ENCODE measurements around the gene PPP1R14D.

DNA sequence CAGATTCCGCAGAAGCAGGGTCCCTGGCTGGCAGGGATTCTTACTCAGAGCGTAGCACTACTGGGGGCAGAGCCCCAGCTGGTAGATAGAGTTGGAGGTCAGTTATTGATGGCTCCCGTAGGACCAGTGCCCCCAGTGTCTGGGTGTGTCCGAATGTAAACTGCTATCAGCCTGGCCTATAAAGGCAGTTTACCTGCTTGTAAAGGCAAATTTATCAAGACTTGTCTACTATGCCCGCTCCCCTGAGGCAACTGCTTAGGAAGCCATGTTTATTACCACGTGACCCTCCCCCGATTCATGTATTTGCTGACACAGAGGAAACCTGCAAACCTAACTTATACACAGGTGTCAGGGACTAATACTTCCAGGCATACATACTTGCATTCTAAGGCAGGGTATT is 607 bp upstream of the PPP1R14D start:
- TF ChIP-seq, protein P1, sequence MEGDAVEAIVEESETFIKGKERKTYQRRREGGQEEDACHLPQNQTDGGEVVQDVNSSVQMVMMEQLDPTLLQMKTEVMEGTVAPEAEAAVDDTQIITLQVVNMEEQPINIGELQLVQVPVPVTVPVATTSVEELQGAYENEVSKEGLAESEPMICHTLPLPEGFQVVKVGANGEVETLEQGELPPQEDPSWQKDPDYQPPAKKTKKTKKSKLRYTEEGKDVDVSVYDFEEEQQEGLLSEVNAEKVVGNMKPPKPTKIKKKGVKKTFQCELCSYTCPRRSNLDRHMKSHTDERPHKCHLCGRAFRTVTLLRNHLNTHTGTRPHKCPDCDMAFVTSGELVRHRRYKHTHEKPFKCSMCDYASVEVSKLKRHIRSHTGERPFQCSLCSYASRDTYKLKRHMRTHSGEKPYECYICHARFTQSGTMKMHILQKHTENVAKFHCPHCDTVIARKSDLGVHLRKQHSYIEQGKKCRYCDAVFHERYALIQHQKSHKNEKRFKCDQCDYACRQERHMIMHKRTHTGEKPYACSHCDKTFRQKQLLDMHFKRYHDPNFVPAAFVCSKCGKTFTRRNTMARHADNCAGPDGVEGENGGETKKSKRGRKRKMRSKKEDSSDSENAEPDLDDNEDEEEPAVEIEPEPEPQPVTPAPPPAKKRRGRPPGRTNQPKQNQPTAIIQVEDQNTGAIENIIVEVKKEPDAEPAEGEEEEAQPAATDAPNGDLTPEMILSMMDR (IDR thresholded peaks at IDR 0.05 in 4 of 5, conservative IDR thresholded peaks at IDR 0.05 in 1 of 5), result no peak
- no peak for TF ChIP-seq POLR2A (IDR thresholded peaks at IDR 0.05)

All from gastrocnemius medialis (tissue), 4 donors.